ENCODE results near the gene TMEM132C. TPM values are rescaled to one million over a fixed set of nuclear protein-coding genes. Genes with fewer than 3 reads are reported as not detected.

Gene TMEM132C
- total and polyA plus RNA-seq, 12 donors = 0.79 to 2.9 (median 1.7) TPM

- H3K9me3 ChIP-seq = no peaks in the 10 kb centered on the region
- intact Hi-C loops (cut with DNase I) = loop anchor here in 5 of 10 donors (5.0 to 10.0 kb wide), 5 partner anchors 121 to 133 kb away; partner anchors contain the start of gene TMEM132C (in 2 of the 5)
- TF ChIP-seq CTCF (IDR thresholded peaks at IDR 0.05) = peak; percentile 27 to 66 (median 60)
- peaks cover 0 to 10% (median 0%) of the 10 kb centered on the region in 9 donors for H3K4me1 ChIP-seq
- peaks cover 0 to 49% (median 24%) of the 10 kb centered on the region in 7 donors for H3K27me3 ChIP-seq
- DNase-seq = peak; percentile 33 to 37
- WGBS, 2 donors = 19 to 22% methylated on average over 19 of the region's 19 CpGs
- ATAC-seq = peak in 7 of 8 donors; percentile 44 to 69 (median 50)
- no peak overlapping the region for H3K4me3 ChIP-seq
- no peaks in the 10 kb centered on the region for H3K36me3 ChIP-seq
- peak overlapping the region in 5 of 10 donors; percentile 13 to 49 (median 35) for H3K27ac ChIP-seq
Observed at GRCh38 chr12:128387811-128388422, 120.9 kb downstream of the TMEM132C start.

- peaks cover 0 to 3% (median 0%) of the 10 kb centered on the region in 11 donors for H3K9me3 ChIP-seq
- DNase-seq = peak in 1 of 2 donors; percentile 36
- WGBS, 2 donors = 29 to 36% methylated on average over 14 of the region's 14 CpGs
- peak; percentile 66 to 88 (median 78) for ATAC-seq
- H3K27ac ChIP-seq = peak overlapping the region in 4 of 10 donors; percentile 13 to 49 (median 37)
- no peak for TF ChIP-seq CTCF (IDR thresholded peaks at IDR 0.05)
- intact Hi-C loops (cut with DNase I) = loop anchor here in 5 of 10 donors (5.0 to 10.0 kb wide), 5 partner anchors 121 to 134 kb away; partner anchors contain the start of gene TMEM132C (in 2 of the 5)
- no peaks in the 10 kb centered on the region for H3K36me3 ChIP-seq
- no peak overlapping the region for H3K4me3 ChIP-seq
- peaks cover 0 to 43% (median 18%) of the 10 kb centered on the region in 7 donors for H3K27me3 ChIP-seq
- H3K4me1 ChIP-seq = peaks cover 0 to 10% (median 0%) of the 10 kb centered on the region in 9 donors
Observed at GRCh38 chr12:128388461-128389000, 121.6 kb downstream of the TMEM132C start.

GRCh38 chr12:128393346-128393745 lies 126.4 kb downstream of the TMEM132C start:
- Histone ChIP-seq H3K27ac (no peak overlapping the region), H3K36me3 (no peaks in the 10 kb centered on the region), H3K9me3 (peaks cover 0 to 14% (median 0%) of the 10 kb centered on the region in 11 donors), H3K4me3 (no peak overlapping the region), H3K27me3 (peaks cover 0 to 13% (median 9%) of the 10 kb centered on the region in 7 donors), H3K4me1 (peaks cover 0 to 6% (median 0%) of the 10 kb centered on the region in 9 donors)
- intact Hi-C loops (cut with DNase I) = no loop called here
- DNase-seq (no peak), ATAC-seq (no peak)
- TF ChIP-seq CTCF (IDR thresholded peaks at IDR 0.05) = no peak
- WGBS, 2 donors = 58 to 85% methylated on average over 3 of the region's 3 CpGs

- WGBS, 2 donors = 84 to 89% methylated on average over 2 of the region's 2 CpGs
- no peak for TF ChIP-seq CTCF (IDR thresholded peaks at IDR 0.05)
- no peak for DNase-seq
- Histone ChIP-seq H3K27me3 (peaks cover 0 to 13% (median 5%) of the 10 kb centered on the region in 7 donors), H3K9me3 (peaks cover 0 to 14% (median 0%) of the 10 kb centered on the region in 11 donors), H3K4me3 (no peak overlapping the region), H3K36me3 (no peaks in the 10 kb centered on the region), H3K27ac (no peak overlapping the region), H3K4me1 (peaks cover 0 to under 1% (median 0%) of the 10 kb centered on the region in 9 donors)
- intact Hi-C loops (cut with DNase I) = no loop called here
- ATAC-seq = no peak
Observed at GRCh38 chr12:128394137-128394536, 127.2 kb downstream of the TMEM132C start.

Measured in heart right ventricle (tissue), 16 donors.